AG04450 (cell line): Measurements from ENCODE around the gene LCE2A. TPM values are rescaled to one million over a fixed set of nuclear protein-coding genes. Genes with fewer than 3 reads are reported as not detected.

Source experiments
- CTCF ChIA-PET: fragments of 300-600, 350-600 bp; formaldehyde crosslinking; extraction: SDS; loops from one replicate; lab custom pipeline; 2022; ENCODE audit warnings: antibody characterized with exemption, inconsistent platforms; lab: Charles Lee
- POLR2A ChIA-PET: fragments of 350-600 bp; formaldehyde crosslinking; extraction: SDS; loops from one replicate; lab custom pipeline; 2021; ENCODE audit warnings: antibody characterized with exemption, inconsistent platforms; lab: Yijun Ruan, JAX
- DNase-seq: peaks from one replicate; pipeline ENCODE4 v3.0.0-alpha.2; 2011; ENCODE audit warnings: low read depth, low spot score
- H3K27ac ChIP-seq: one replicate; pipeline ENCODE4 v1.5.1; 2012; ENCODE audit warnings: low read depth, low read length, control low read depth
- H3K27me3 ChIP-seq: one replicate; pipeline ENCODE4 v1.6.0; 2012; ENCODE audit warnings: low read length; ENCODE audit not compliant: control insufficient read depth, insufficient read depth
- H3K4me3 ChIP-seq: 2 replicates; pipeline ENCODE4 v1.5.1; 2011; ENCODE audit warnings: mild to moderate bottlenecking, low read depth, low read length, control low read depth
- H3K9me3 ChIP-seq: 2 replicates; pipeline ENCODE4 v1.5.1; 2012; ENCODE audit warnings: low read length; ENCODE audit not compliant: control insufficient read depth, insufficient read depth
- polyA plus RNA-seq: library from polyadenylated mRNA; depleted of rRNA; stranded (reverse); fragments of >200 nt; gene quantifications from 2 replicates; pipeline ENCODE4 v1.2.3, GENCODE V29; 2011; rRNA removed
- TF ChIP-seq, protein P1 (sequence below): IDR thresholded peaks from 2 replicates; pipeline ENCODE4 v1.5.1; 2011; ENCODE audit warnings: low read depth, low read length, control low read depth, inconsistent platforms

The LCE2A gene
- polyA plus RNA-seq, 1 experiment: not detected

DNA sequence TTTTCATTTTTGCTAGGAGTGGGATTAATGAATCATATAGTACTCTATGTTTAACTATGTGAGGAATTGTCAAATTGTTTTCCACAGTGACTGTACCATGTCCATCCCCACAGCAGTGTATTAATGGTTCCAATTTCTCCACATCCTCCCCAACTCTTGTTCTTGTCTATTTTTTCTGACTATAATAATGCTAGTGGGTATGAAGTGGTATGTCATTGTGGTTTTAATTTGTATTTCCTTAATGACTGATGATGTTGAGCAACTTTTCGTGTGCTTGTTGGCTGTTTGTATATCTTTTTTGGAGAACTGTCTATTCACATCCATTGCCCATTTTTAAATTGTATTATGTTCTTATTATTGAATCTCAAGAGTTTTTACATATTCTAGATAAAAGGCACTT lies 49.7 kb downstream of the LCE2A start:
- no peak for DNase-seq

More for the DNA sequence above, 49.7 kb downstream of the LCE2A start:
- ChIA-PET CTCF (no interaction called here), POLR2A (no interaction called here)
- H3K9me3 ChIP-seq: peaks cover 6% of the 10 kb centered on the region
- TF ChIP-seq, protein P1, sequence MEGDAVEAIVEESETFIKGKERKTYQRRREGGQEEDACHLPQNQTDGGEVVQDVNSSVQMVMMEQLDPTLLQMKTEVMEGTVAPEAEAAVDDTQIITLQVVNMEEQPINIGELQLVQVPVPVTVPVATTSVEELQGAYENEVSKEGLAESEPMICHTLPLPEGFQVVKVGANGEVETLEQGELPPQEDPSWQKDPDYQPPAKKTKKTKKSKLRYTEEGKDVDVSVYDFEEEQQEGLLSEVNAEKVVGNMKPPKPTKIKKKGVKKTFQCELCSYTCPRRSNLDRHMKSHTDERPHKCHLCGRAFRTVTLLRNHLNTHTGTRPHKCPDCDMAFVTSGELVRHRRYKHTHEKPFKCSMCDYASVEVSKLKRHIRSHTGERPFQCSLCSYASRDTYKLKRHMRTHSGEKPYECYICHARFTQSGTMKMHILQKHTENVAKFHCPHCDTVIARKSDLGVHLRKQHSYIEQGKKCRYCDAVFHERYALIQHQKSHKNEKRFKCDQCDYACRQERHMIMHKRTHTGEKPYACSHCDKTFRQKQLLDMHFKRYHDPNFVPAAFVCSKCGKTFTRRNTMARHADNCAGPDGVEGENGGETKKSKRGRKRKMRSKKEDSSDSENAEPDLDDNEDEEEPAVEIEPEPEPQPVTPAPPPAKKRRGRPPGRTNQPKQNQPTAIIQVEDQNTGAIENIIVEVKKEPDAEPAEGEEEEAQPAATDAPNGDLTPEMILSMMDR: no peak
- H3K27ac ChIP-seq: no peak overlapping the region
- H3K4me3 ChIP-seq: no peak overlapping the region
- H3K27me3 ChIP-seq: no peaks in the 10 kb centered on the region

Other genes starting within 250 kb of the LCE2A start
- not detected in 2 replicates for gene LCE5A, start 187.5 kb upstream of the LCE2A start, polyA plus RNA-seq
- gene CRCT1, start 183.9 kb upstream of the LCE2A start, polyA plus RNA-seq: not detected in 2 replicates
- not detected in 2 replicates for gene LCE3E, start 131.6 kb upstream of the LCE2A start, polyA plus RNA-seq
- not detected in 2 replicates for gene LCE3D, start 117.8 kb upstream of the LCE2A start, polyA plus RNA-seq
- not detected in 2 replicates for gene LCE3C, start 98.1 kb upstream of the LCE2A start, polyA plus RNA-seq
- not detected in 2 replicates for gene LCE3B, start 84.5 kb upstream of the LCE2A start, polyA plus RNA-seq
- gene LCE3A, start 75.2 kb upstream of the LCE2A start, polyA plus RNA-seq: not detected in 2 replicates
- gene LCE2D, start 35.0 kb upstream of the LCE2A start, polyA plus RNA-seq: not detected in 2 replicates
- not detected in 2 replicates for gene LCE2C, start 23.1 kb upstream of the LCE2A start, polyA plus RNA-seq
- not detected in 2 replicates for gene LCE2B, start 12.2 kb upstream of the LCE2A start, polyA plus RNA-seq
- not detected in 2 replicates for gene LCE4A, start 9.8 kb downstream of the LCE2A start, polyA plus RNA-seq
- not detected in 2 replicates for gene KPRP, start 59.7 kb downstream of the LCE2A start, polyA plus RNA-seq
- gene LCE1F, start 76.8 kb downstream of the LCE2A start, polyA plus RNA-seq: not detected in 2 replicates
- gene LCE1E, start 87.9 kb downstream of the LCE2A start, polyA plus RNA-seq: not detected in 2 replicates
- not detected in 2 replicates for gene LCE1D, start 98.4 kb downstream of the LCE2A start, polyA plus RNA-seq
- gene LCE1C, start 108.3 kb downstream of the LCE2A start, polyA plus RNA-seq: not detected in 2 replicates
- not detected in 2 replicates for gene LCE1B, start 113.6 kb downstream of the LCE2A start, polyA plus RNA-seq
- not detected in 2 replicates for gene LCE1A, start 129.1 kb downstream of the LCE2A start, polyA plus RNA-seq
- gene LCE6A, start 144.5 kb downstream of the LCE2A start, polyA plus RNA-seq: not detected in 2 replicates
- gene LCE7A, start 161.7 kb downstream of the LCE2A start, polyA plus RNA-seq: not detected in 2 replicates
- not detected in 2 replicates for gene SMCP, start 180.0 kb downstream of the LCE2A start, polyA plus RNA-seq
- gene IVL, start 210.2 kb downstream of the LCE2A start, polyA plus RNA-seq: not detected in 2 replicates
- not detected in 2 replicates for gene SPRR5, start 248.9 kb downstream of the LCE2A start, polyA plus RNA-seq